Activated naive CD8-positive, alpha-beta T cell treated with anti-CD3 and anti-CD28 coated beads, Interleukin-2, amount 10 ng/mL, durations not matched to agents 7 days and 5 days (primary cell): ENCODE data around the gene CARD8. TPM values are rescaled to one million over a fixed set of nuclear protein-coding genes. Genes with fewer than 3 reads are reported as not detected.

Source experiments
- ATAC-seq: fragments of 150-1000 bp; cut with Tn5 transposase; one replicate; pipeline ENCODE4 v1.10.0; 2021; ENCODE audit warnings: low read depth, moderate library complexity
- POLR2A ChIA-PET: fragments of 350-600 bp; sonication (Branson Sonifier 250); formaldehyde crosslinking; loops from one replicate; lab custom pipeline; 2021; ENCODE audit warnings: antibody characterized with exemption; lab: Charles Lee
- DNase-seq: peaks from one replicate; pipeline ENCODE4 v3.0.0; 2021
- H3K27ac Mint-ChIP-seq: one replicate; pipeline ENCODE4 v1.8.0; 2022; ENCODE audit warnings: mild to moderate bottlenecking, mixed read lengths
- H3K27me3 Mint-ChIP-seq: one replicate; pipeline ENCODE4 v1.8.0; 2022; ENCODE audit warnings: mild to moderate bottlenecking, moderate library complexity, mixed read lengths
- H3K36me3 Mint-ChIP-seq: one replicate; pipeline ENCODE4 v1.8.0; 2021; ENCODE audit warnings: mild to moderate bottlenecking, mixed read lengths
- H3K4me1 Mint-ChIP-seq: one replicate; pipeline ENCODE4 v1.8.0; 2021; ENCODE audit warnings: mixed read lengths
- H3K4me3 Mint-ChIP-seq: one replicate; pipeline ENCODE4 v1.8.0; 2022; ENCODE audit warnings: mild to moderate bottlenecking, moderate library complexity, mixed read lengths
- H3K9me3 Mint-ChIP-seq: one replicate; pipeline ENCODE4 v1.8.0; 2021; ENCODE audit warnings: mixed read lengths
- total RNA-seq, 2 experiments: library from RNA; stranded (reverse); gene quantifications; one replicate each; pipeline ENCODE4 v1.2.3, GENCODE V29; 2021

Gene CARD8
- total RNA-seq, 2 experiments from 2014 or later: 249 to 255 TPM

DNA sequence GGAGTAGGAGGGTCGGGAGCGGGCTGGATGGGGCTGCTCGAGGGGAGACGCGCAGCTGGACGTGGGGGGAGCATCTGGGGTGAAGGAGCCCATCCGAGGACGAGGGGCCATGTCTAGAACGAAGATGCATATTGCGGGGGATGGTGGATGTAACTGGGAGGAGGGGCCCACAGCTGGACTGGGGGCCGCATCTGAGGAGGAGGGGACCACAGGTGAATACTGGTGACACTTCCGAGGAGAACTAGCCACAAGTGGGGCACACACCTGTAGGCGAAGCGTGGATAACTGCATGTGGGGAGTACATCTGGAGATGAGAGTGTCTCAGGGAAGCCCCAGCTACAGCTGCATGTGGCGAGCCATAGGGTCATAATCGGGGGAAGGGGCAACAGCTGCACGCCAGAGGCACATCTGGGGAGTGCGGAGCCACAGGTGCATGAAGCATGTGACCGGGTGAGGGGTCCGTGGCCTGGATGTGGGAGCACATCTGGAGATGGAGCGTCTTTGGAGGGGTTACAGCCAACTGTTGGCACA is 84.8 kb downstream of the CARD8 start:
- Mint-ChIP-seq H3K36me3 (peaks cover 31% of the 10 kb centered on the region), H3K9me3 (no peaks in the 10 kb centered on the region), H3K4me3 (peak overlapping the region; percentile 99), H3K4me1 (peaks cover 35% of the 10 kb centered on the region), H3K27ac (peak overlapping the region; percentile 99), H3K27me3 (no peaks in the 10 kb centered on the region)
- POLR2A ChIA-PET: interaction anchor here (0.6 to 3.5 kb wide), 3 partner anchors 30 to 78 kb away, joined by 3 to 25 read pairs (median 3); no protein-coding TSS in a partner anchor
- ATAC-seq: peak; percentile 7
- DNase-seq: no peak

DNA sequence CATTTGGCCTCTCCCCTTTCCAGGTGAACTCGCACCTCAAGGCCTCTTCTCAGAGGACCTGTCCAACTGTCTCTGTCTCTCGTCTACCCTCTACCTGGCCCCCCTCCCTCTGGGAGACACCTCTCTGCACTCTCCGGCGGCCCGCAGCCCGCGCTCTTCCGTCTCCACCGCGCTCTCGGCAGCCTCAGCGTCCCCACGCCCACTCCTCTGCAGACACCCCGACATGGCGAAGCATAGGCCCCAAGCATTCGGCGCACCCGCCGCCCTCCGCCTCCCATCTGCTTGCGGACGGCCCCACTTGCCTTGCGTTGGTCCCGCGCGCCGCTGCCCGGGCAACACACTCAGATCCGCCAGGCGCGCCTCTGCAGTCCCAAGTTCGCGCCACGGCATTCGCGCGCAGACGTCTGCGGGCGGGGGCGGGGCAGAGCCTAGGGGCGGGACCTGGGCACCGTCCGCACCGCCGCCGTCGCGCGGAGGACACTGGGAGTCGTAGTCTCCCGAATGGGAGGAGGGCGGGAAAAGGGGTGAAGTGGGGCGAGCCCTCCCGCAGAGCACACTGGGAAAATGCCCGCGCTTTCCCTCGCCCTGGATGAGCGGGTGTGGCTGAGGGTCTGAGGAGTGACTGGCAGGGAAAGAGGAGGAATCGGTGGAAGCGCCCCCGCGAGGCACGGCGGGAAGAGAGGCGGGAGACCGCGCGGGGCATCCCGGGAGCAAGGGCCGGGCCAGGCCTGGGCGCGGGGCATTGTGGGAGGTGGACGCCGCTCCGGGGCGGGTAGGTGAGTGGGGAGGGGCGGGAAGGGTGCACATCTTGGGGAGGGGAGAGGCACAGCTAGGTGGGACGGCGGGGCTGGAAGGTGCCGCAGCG is 85.5 kb downstream of the CARD8 start, which contains the start of the genes LIG1 and ZSWIM9:
LIG1 (minus strand) TSS at position 406 of the 865 bp plus-strand sequence. CDS start 4,778 bp downstream, outside the sequence.
ZSWIM9 (plus strand) TSS at position 742 of the 865 bp plus-strand sequence. CDS start 1,123 bp downstream, outside the sequence.
- POLR2A ChIA-PET: interaction anchor here (0.6 to 3.5 kb wide), 8 partner anchors 15 to 1641 kb away, joined by 3 to 25 read pairs (median 3); partner anchors contain the start of genes PLA2G4C, SYNGR4 and TMEM143
- peak within 1 kb of the TSS; percentile 99 for H3K27ac Mint-ChIP-seq
- no peaks in the 10 kb centered on the region for H3K9me3 Mint-ChIP-seq
- H3K27me3 Mint-ChIP-seq: no peaks in the 10 kb centered on the region
- peaks cover 31% of the 10 kb centered on the region for H3K4me1 Mint-ChIP-seq
- ATAC-seq (peak; percentile 88), DNase-seq (peak; percentile 95)
- H3K4me3 Mint-ChIP-seq: peak within 1 kb of the TSS; percentile 99
- peaks cover 30% of the 10 kb centered on the region for H3K36me3 Mint-ChIP-seq

DNA sequence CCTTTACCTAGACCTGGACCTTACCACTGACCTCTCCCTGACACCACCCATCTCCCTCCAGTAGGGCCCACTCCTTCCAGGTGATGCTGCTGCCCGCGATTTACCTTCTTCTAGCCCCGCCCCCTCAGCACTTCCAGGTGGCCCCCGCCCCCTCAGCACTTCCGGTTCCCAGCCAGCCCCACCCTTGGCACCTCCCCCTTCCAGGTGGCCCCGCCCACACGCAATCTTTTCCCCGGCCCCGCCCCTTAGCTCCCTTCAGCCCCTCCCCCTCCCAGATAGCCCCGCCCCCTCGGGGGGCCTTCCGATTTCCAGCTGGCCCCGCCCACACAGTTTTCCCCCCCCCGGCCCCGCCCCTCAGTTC is 86.2 kb downstream of the CARD8 start:
- Mint-ChIP-seq H3K27ac (peak overlapping the region; percentile 99), H3K36me3 (peaks cover 27% of the 10 kb centered on the region), H3K4me1 (peaks cover 27% of the 10 kb centered on the region), H3K4me3 (peak overlapping the region; percentile 99), H3K27me3 (no peaks in the 10 kb centered on the region), H3K9me3 (no peaks in the 10 kb centered on the region)
- POLR2A ChIA-PET: interaction anchor here (0.6 to 3.5 kb wide), 8 partner anchors 15 to 1642 kb away, joined by 3 to 25 read pairs (median 4); partner anchors contain the start of genes CARD8, PLA2G4C, SYNGR4 and TMEM143
- peak; percentile 95 for DNase-seq
- ATAC-seq: peak; percentile 7

DNA sequence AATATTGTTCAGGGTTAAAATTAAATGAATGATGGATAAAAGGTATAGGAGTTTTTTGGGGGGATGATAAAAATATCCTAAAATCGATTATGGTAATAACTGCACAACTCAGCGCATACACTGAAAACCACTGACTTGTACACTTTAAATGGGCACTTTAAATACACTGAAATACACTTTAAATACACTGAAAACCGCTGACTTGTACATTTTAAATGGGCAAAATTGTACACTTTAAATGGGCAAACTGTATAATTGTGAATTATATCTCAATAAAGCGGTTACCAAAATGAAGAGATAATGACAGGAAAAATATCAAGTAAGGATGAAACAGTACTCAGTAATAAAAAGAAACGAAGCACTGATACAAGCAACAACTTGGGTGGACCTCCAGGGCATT is 87.0 kb downstream of the CARD8 start:
- peaks cover 25% of the 10 kb centered on the region for H3K4me1 Mint-ChIP-seq
- H3K36me3 Mint-ChIP-seq: peaks cover 26% of the 10 kb centered on the region
- POLR2A ChIA-PET: interaction anchor here (0.9 to 3.5 kb wide), 2 partner anchors 35 to 87 kb away, joined by 4 to 25 read pairs; partner anchors contain the start of gene CARD8
- no peaks in the 10 kb centered on the region for H3K9me3 Mint-ChIP-seq
- no peaks in the 10 kb centered on the region for H3K27me3 Mint-ChIP-seq
- H3K27ac Mint-ChIP-seq: peak overlapping the region; percentile 31
- DNase-seq (no peak), ATAC-seq (no peak)
- peak overlapping the region; percentile 99 for H3K4me3 Mint-ChIP-seq

DNA sequence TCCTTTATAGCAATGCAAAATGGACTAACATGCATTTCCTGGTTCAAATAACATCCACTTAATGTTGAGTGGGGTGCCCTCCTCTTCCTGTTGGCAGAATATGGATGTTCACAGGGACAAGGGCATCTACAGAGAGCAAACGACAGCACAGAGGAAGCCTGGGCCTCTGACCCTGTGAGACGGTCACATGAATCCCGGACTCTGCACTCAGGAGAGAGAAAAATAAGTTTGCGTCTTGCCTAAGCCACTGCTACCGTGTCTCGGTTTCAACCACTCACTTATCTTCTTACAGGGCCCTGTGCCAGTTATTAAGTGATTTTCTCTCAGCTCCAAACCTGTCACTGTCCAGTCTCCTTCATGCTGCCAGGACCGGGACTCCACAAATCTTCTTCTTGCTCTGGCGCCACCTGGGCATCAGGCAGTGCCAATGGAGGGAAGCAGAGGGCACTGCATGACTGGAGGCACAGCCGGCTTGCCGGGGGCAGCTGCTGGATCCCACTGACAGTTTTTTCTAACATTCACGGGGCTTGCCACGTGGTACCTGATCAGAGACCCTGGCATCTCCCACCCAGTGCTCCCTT is 97.4 kb downstream of the CARD8 start:
- Mint-ChIP-seq H3K4me1 (no peaks in the 10 kb centered on the region), H3K36me3 (peaks cover 32% of the 10 kb centered on the region)
- POLR2A ChIA-PET: interaction anchor here (0.7 kb wide), 1 partner anchor 51 kb away, joined by 3 read pairs; no protein-coding TSS in a partner anchor

More for the DNA sequence above, 97.4 kb downstream of the CARD8 start:
- Mint-ChIP-seq H3K27ac (no peak overlapping the region), H3K4me3 (no peak overlapping the region), H3K9me3 (no peaks in the 10 kb centered on the region), H3K27me3 (no peaks in the 10 kb centered on the region)
- DNase-seq (no peak), ATAC-seq (no peak)

Other genes with a start within 250 kb of the CARD8 start
- gene CABP5, start 211.8 kb downstream of the CARD8 start, total RNA-seq: not detected
- gene PLA2G4C, start 145.1 kb downstream of the CARD8 start, total RNA-seq: under 1 TPM; 0.65 to 0.72 TPM
- gene LIG1, start 85.6 kb downstream of the CARD8 start, total RNA-seq: 100 to 1,000 TPM; 158 to 168 TPM
- gene ZSWIM9, start 85.2 kb downstream of the CARD8 start, total RNA-seq: 10 to 100 TPM; 10.2 to 13.3 TPM
- gene ZNF114, start 14.2 kb upstream of the CARD8 start, total RNA-seq: under 1 TPM in 1 of 2 experiments, not detected in 1; 0.39 TPM
- gene EMP3, start 69.6 kb upstream of the CARD8 start, total RNA-seq: 100 to 1,000 TPM; 285 to 303 TPM
- 10 to 100 TPM; 24.8 to 26.1 TPM for gene TMEM143, start 108.0 kb upstream of the CARD8 start, total RNA-seq
- gene SYNGR4, start 108.5 kb upstream of the CARD8 start, total RNA-seq: under 1 TPM in 1 of 2 experiments, not detected in 1; 0.30 TPM
- 10 to 100 TPM; 75.8 to 75.9 TPM for gene KDELR1, start 135.6 kb upstream of the CARD8 start, total RNA-seq
- gene GRIN2D, start 137.8 kb upstream of the CARD8 start, total RNA-seq: under 1 TPM; 0.14 to 0.17 TPM
- gene GRWD1, start 190.1 kb upstream of the CARD8 start, total RNA-seq: 10 to 100 TPM; 31.3 to 36.0 TPM
- 1 to 10 TPM; 1.4 TPM for gene KCNJ14, start 199.7 kb upstream of the CARD8 start, total RNA-seq
- 10 to 100 TPM; 57.6 to 59.1 TPM for gene CYTH2, start 213.5 kb upstream of the CARD8 start, total RNA-seq